CD4-positive, alpha-beta T cell treated with Interferon gamma for 1 hour (primary cell): ENCODE data around the gene CTSW.

ENCODE experiments used
- DNase-seq: peaks from one replicate; pipeline ENCODE4 v3.0.0-alpha.2; 2020

Gene CTSW

GRCh38 chr11:65856689-65857499 lies 22.7 kb upstream of the CTSW start:
- peak; percentile 80 for DNase-seq

DNA sequence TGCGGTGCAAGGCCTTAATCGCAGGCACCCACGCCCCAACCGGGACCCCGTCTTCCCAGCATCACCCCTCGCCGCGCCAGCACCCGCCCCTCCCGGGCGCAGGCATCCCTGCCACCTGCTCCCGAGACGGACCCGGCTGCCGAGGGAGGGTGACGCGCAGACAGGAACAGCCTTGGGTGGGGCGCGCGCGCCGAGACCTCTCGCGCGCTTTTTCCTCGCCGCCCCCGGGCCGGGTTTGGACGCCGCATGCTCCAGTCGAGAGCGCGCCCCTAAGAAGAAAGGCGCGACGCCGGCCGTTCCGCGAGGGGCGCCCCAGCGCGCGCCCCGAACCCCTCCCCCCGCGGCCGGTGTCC lies 22.2 kb upstream of the CTSW start:
- DNase-seq = peak; percentile 23

DNA sequence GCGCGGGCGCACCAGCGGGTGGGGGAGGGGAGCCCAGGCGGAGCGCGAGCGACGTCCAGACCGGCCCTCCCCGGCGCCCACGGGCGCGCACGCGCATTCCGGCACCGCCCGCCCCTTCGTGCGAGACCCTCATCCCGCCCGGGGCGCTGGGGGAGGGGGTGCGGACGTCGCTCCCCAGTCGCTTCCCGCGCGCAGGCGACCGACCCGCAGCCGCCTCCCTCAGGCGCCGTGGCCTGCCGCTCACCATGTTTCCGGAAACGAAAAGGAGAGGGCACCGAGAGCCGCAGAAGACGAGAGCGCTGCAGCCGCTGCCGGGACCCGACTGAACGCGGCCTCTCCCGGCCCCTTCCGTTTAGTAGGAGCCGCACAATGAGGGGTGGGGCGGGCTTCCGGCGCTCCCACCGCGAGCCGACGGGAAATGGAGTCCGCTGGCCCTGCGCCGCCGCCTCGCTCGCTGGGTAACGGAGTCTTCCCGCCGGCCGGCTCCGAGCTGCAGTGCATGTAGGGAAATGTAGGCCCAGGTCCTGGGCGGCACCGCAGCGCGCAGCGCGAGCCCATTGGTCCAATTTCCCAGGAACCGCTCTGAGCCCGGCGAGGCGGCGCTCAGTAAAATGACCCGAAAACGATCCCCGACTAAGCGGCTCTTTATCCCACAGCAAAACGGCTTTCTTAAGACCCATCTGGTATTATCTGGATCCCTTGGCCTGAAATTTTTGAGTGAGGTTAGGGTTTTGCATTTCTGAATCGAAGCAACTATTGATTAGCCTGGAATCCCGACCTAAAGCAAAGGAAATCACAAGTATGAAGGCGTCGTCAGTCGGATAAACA lies 21.6 kb upstream of the CTSW start, which contains the start of gene CFL1:
Gene CFL1, minus strand, starts transcription at position 328 of the 828 bp plus-strand sequence. Its CDS starts 81 bp downstream, at position 247.
- peak; percentile 97 for DNase-seq

GRCh38 chr11:65858681-65859087 lies 21.0 kb upstream of the CTSW start:
- no peak for DNase-seq

DNA sequence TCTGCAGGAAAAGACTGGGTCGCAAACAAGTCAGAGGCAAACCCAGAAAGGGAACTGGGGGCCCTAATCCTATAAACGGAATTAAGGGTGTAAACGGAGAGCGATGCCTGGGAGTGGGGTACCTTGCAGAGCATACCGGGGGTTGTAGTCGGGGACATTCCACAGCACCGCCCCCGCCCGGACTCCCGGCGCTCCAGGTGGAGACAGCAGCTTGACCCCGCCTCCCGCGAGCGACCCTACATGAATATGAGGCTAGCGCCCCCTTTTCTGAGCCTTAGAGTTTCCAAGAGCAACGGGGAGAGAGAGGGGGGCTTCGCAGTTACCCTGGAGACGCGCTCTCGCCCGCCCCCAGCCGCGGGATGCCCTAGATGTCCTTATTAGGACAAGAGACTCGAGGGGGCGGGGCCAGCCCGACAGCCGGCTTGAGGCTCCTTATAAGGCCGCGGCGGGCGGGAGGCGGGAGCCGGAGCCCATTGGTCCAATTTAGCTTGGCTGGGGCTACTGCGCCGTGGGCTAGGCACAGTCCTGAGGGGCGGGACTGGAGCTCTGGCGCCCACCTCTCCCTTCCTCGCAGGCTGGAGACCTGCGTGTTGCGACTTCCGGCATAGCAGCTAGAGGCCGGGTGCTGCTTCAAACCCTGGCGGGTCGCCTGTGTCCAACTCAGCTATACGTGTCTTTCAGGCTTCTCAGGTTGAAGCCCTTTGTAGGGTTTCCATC lies 20.4 kb upstream of the CTSW start:
- DNase-seq = peak; percentile 97

DNA sequence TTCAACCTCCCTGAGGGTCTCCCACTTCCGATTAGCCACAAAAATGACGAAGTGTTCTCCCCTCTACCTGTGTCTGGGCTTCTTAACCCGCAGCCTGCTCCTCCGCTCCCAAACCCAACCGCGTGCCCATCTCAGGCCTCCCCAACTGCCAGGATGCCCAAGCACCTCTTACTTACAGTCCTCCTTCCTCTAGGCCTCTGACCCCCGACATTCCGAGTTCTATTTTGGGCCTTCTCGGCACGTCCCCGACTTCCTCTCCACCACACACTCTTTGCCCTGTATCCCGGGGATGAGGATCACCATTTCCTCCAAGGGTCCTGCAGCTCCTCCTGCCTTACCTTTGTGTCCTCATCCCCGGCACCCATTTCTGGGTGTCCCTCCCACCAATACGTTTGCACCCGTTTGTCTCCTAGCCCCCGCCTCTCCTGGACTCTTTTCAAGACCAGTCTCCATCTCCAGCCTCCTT lies 19.8 kb upstream of the CTSW start:
- DNase-seq = no peak

- DNase-seq = peak; percentile 93
Measured at GRCh38 chr11:65860278-65861164, 19.1 kb upstream of the CTSW start, which contains the start of gene MUS81. Gene MUS81 (plus strand): TSS chr11:65860433. CDS start chr11:65860754, 321 bp downstream.

DNA sequence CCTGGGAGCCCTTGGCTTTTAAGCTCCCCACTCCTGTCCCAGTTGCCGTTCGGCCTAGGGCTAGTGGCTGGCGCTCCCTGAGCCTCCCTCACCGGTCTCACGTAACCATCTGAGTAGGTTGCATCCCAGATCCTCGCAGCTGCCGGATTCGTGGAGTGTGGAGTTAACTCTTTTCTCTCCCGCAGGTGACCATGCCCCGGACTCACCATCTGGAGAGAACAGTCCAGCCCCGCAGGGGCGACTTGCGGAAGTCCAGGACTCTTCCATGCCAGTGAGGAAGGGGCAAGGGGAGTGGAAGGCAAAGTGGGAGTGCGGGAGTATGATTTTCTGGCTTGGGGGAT lies 18.5 kb upstream of the CTSW start:
- DNase-seq = no peak

- no peak for DNase-seq
Measured at GRCh38 chr11:65861533-65862183, 18.0 kb upstream of the CTSW start.

GRCh38 chr11:65862191-65862735 lies 17.4 kb upstream of the CTSW start:
- no peak for DNase-seq

GRCh38 chr11:65862941-65863888 lies 16.4 kb upstream of the CTSW start:
- no peak for DNase-seq

- DNase-seq = no peak
Measured at GRCh38 chr11:65863889-65864705, 15.5 kb upstream of the CTSW start.

DNA sequence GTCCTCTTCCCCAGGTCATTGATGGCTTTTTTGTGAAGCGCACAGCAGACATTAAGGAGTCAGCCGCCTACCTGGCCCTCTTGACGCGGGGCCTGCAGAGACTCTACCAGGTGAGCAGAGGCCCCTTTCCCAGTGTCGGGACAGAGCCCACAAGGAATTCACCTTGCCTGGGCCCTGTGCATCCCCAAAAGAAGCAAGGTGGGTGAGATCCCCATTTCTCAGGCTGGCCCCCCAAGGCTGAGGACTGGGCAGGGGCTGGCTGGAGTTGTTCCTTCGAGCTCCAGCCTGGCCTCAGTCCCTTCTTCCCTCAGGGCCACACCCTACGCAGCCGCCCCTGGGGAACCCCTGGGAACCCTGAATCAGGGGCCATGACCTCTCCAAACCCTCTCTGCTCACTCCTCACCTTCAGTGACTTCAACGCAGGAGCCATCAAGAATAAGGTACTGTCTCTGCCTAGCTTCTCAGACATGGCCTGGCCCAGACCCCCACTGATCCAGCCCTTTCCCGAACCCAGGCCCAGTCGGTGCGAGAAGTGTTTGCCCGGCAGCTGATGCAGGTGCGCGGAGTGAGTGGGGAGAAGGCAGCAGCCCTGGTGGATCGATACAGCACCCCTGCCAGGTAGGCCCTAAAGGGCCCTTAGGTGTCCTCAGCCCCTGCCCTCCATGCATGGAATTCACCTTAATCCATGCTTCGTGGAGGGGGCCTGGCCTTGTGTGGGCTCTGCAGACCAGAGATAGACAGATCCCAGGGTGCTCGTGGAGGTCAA lies 14.7 kb upstream of the CTSW start:
- no peak for DNase-seq

DNA sequence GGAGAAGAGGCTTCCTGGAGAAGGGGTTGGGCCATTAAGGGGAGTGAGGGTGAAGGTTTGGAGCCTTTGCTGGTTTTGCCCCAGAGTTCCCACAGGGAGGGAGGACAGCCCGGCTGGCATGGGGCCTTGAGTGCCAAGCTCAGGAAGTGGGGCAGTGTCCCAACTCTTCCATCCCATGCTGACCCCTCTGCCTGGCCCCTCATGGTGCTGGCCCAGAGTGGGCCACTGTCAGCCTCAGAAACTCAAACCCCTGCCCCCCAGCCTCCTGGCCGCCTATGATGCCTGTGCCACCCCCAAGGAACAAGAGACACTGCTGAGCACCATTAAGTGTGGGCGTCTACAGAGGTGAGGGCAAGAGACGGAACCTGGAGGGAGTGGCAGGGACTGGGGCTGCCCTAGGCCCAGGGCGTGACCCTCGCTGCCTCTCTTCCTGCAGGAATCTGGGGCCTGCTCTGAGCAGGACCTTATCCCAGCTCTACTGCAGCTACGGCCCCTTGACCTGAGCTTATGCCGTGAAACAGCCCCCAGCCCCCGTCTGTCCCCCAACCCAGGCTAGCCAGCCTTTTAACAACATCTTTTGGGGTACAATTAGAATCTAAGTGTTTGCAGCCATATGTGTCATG lies 14.0 kb upstream of the CTSW start:
- no peak for DNase-seq

DNA sequence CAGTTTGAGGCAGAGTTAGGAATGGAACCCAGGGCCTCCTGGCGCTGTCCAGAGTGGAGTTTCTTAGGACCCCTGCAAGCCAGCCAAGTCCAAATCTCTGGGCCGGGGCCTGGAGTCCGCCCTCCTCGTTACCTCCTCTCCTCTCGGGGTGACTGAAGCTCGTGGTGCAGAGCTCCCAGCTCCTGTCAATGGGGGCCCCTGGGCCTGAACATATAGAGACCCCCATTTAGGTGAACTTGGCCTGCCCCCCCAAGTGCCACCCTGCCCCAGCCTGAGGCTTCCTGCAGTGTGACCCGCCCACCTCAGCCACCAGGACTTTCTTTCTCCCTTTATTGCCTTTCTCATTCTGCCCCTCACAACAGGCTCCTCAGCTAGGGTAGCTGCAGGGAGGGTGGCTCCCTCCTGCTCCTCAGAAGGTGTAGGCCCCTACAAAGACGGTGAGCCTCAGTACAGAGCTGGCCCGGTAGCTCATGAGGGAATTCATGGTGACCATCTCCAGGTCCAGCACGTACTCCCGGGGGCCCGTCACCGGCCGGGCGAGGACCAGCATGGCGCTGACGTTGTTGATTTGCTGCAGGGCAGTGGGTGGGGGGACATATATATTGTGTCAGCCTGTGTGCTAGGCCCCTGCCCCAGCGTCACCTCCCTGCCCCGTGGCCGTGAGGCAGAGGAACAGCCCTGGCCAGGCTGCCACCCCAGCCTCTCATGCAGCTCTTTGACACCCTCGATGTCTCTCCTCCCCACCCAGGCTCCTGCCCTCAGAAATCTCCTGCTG lies 12.9 kb upstream of the CTSW start:
- no peak for DNase-seq

DNA sequence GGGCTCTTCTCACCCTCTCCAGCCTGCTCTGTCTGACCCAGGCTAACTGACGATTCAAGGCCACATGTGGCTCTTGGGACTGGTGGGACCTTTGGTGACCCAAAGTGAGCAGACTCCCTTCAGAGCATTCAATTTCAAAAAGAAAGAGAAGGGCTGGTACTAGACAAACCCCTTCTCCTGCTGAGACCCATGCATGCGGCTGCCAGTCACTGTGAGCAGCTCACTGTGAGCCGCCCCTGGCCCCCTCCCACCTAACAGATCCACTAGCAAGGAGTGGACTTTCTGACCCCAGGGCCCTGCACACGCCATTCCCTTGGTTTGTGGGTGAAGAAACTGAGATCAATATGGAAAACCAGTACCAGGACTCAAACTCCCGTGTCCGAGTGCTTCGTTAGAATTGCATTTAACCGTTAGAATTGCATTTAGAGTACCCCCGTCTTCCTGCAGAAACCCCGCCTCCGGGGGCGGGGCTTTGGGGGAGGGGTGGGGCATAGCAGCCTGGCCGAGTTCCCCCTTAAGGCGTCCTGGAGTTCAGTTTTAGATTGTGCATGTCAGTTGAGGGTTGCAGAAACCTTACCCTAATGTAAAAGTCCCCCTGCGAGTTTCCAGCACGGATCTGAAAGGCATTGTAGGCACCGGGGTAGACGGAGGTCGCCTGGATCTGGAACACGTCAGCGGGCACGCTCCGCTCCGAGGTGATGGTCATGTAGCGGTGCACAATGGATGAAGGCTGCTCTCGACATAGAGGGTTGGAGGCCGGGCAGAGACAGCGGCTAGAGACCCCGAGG lies 12.2 kb upstream of the CTSW start:
- DNase-seq = no peak
